HG03139 (cell line): ENCODE measurements around the gene GALNT14.

Source experiments
- ATAC-seq: cut with Tn5 transposase; IDR thresholded peaks from one replicate; pipeline ENCODE4 v1.9.1; 2021; ENCODE audit not compliant: unreplicated experiment

The GALNT14 gene

GRCh38 chr2:31088504-31089195, 49.6 kb downstream of the GALNT14 start:
- ATAC-seq, result no peak

- no peak for ATAC-seq
Measured at GRCh38 chr2:31087491-31087890, 50.7 kb downstream of the GALNT14 start.

GRCh38 chr2:31086590-31086989, 51.6 kb downstream of the GALNT14 start:
- no peak for ATAC-seq

- ATAC-seq, result no peak
Measured at GRCh38 chr2:31083234-31083993, 54.8 kb downstream of the GALNT14 start.

GRCh38 chr2:31082002-31082401, 56.2 kb downstream of the GALNT14 start:
- ATAC-seq, result no peak

GRCh38 chr2:31081492-31081891, 56.7 kb downstream of the GALNT14 start:
- ATAC-seq, result no peak

GRCh38 chr2:31080361-31080760, 57.9 kb downstream of the GALNT14 start:
- ATAC-seq, result no peak

GRCh38 chr2:31079665-31080064, 58.6 kb downstream of the GALNT14 start:
- ATAC-seq, result no peak

- no peak for ATAC-seq
Measured at GRCh38 chr2:31078579-31079105, 59.6 kb downstream of the GALNT14 start.

- no peak for ATAC-seq
Measured at GRCh38 chr2:31078011-31078410, 60.2 kb downstream of the GALNT14 start.

GRCh38 chr2:31075941-31076590, 62.2 kb downstream of the GALNT14 start:
- ATAC-seq, result no peak

GRCh38 chr2:31075431-31075830, 62.8 kb downstream of the GALNT14 start:
- ATAC-seq, result no peak

GRCh38 chr2:31071741-31072140, 66.5 kb downstream of the GALNT14 start:
- no peak for ATAC-seq

GRCh38 chr2:31070339-31071125, 67.7 kb downstream of the GALNT14 start:
- ATAC-seq, result no peak

GRCh38 chr2:31069643-31070325, 68.5 kb downstream of the GALNT14 start:
- ATAC-seq, result no peak

- ATAC-seq, result no peak
Measured at GRCh38 chr2:31067259-31067658, 71.0 kb downstream of the GALNT14 start.

- no peak for ATAC-seq
Measured at GRCh38 chr2:31066551-31066950, 71.7 kb downstream of the GALNT14 start.

- ATAC-seq, result no peak
Measured at GRCh38 chr2:31066086-31066485, 72.2 kb downstream of the GALNT14 start.

GRCh38 chr2:31065356-31065755, 72.9 kb downstream of the GALNT14 start:
- ATAC-seq, result no peak

- ATAC-seq, result no peak
Measured at GRCh38 chr2:31060397-31060796, 77.8 kb downstream of the GALNT14 start.
